Neural progenitor cell (in vitro differentiated cells): ENCODE data around the gene LY6G5C.

Source experiments
- CTCF ChIP-seq: fragments of 200-600 bp; sonication (generic); IDR thresholded peaks from 2 replicates; pipeline ENCODE4 v1.5.1; 2017; ENCODE audit warnings: antibody characterized with exemption, mild to moderate bottlenecking
- EZH2 ChIP-seq: fragments of 200-600 bp; sonication (generic); IDR thresholded peaks from 2 replicates; pipeline ENCODE4 v1.6.1; 2017; ENCODE audit warnings: antibody characterized with exemption, mild to moderate bottlenecking, moderate library complexity
- EZH2phosphoT487 ChIP-seq: fragments of 200-600 bp; sonication (generic); IDR thresholded peaks from 2 replicates; pipeline ENCODE4 v1.6.1; 2017; ENCODE audit warnings: antibody characterized with exemption

GRCh38 chr6:31727034-31727716 is 46.3 kb upstream of the LY6G5C start:
- TF ChIP-seq CTCF (no peak), EZH2 (no peak), EZH2phosphoT487 (no peak)
